ENCODE data around the gene EXOC2.

Gene EXOC2

DNA sequence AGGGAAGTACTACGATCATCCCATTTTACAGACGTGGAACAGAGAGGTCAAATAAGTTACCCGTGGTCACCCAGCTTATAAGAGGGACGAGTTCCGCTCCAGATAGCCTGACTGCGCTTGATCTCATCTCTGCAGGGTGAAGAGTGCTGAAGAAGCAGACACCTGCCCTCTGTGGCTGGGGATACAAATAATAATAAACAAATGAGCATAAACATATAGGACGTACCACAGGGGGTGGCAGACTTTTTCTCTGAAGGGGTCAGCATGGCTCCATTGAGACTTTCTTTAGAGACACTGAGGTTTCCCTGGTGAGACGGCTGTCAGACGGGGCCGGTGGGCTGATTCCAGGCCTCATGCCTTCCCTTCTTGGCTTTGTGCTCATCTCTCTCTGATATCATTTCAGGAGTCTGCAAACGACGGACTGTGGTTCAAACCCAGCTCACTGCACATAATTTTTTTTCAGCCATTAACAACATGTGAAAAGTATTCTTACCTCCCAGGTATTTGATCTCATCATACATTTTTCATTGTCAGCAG lies 254.2 kb downstream of the EXOC2 start:
- no peak for DNase-seq (ENCODE audit: low read depth)
- H3K4me3 ChIP-seq (ENCODE audit: low read depth, low read length), result no peak overlapping the region
- TF ChIP-seq, protein P1, sequence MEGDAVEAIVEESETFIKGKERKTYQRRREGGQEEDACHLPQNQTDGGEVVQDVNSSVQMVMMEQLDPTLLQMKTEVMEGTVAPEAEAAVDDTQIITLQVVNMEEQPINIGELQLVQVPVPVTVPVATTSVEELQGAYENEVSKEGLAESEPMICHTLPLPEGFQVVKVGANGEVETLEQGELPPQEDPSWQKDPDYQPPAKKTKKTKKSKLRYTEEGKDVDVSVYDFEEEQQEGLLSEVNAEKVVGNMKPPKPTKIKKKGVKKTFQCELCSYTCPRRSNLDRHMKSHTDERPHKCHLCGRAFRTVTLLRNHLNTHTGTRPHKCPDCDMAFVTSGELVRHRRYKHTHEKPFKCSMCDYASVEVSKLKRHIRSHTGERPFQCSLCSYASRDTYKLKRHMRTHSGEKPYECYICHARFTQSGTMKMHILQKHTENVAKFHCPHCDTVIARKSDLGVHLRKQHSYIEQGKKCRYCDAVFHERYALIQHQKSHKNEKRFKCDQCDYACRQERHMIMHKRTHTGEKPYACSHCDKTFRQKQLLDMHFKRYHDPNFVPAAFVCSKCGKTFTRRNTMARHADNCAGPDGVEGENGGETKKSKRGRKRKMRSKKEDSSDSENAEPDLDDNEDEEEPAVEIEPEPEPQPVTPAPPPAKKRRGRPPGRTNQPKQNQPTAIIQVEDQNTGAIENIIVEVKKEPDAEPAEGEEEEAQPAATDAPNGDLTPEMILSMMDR (IDR thresholded peaks at IDR 0.05; ENCODE audit: low read depth, low read length), result no peak
- no peak for TF ChIP-seq POLR2A (IDR thresholded peaks at IDR 0.05; ENCODE audit: extremely low read depth, insufficient read length)
- TF ChIP-seq, protein P2, sequence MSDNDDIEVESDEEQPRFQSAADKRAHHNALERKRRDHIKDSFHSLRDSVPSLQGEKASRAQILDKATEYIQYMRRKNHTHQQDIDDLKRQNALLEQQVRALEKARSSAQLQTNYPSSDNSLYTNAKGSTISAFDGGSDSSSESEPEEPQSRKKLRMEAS (IDR thresholded peaks at IDR 0.05; ENCODE audit: low read depth, low read length), result no peak
- TF ChIP-seq MYC (IDR thresholded peaks at IDR 0.05; ENCODE audit: low read depth, low read length), result no peak

DNA sequence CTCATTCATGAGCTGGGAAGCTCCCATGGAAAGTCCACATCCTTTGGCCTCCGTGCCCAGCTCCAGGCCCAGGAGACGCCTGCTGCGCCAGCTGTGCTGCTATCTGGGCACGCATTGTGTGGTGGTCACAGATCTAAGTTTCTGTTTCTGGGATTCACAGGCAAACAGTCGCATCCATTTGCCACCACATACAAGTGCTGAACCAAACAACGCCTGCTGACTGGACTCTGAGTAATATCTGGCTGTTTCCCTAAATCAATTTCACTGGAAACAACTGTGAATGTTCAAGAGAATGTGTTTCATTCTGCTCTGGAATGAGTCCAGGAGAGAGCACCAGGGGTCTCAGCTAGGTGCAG lies 255.9 kb downstream of the EXOC2 start:
- no peak for DNase-seq (ENCODE audit: low read depth)
- H3K4me3 ChIP-seq (ENCODE audit: low read depth, low read length), result no peak overlapping the region
- no peak for TF ChIP-seq MYC (IDR thresholded peaks at IDR 0.05; ENCODE audit: low read depth, low read length)
- TF ChIP-seq, protein P2 (IDR thresholded peaks at IDR 0.05; ENCODE audit: low read depth, low read length), result no peak
- TF ChIP-seq, protein P1 (IDR thresholded peaks at IDR 0.05; ENCODE audit: low read depth, low read length), result no peak
- TF ChIP-seq POLR2A (IDR thresholded peaks at IDR 0.05; ENCODE audit: extremely low read depth, insufficient read length), result no peak

DNA sequence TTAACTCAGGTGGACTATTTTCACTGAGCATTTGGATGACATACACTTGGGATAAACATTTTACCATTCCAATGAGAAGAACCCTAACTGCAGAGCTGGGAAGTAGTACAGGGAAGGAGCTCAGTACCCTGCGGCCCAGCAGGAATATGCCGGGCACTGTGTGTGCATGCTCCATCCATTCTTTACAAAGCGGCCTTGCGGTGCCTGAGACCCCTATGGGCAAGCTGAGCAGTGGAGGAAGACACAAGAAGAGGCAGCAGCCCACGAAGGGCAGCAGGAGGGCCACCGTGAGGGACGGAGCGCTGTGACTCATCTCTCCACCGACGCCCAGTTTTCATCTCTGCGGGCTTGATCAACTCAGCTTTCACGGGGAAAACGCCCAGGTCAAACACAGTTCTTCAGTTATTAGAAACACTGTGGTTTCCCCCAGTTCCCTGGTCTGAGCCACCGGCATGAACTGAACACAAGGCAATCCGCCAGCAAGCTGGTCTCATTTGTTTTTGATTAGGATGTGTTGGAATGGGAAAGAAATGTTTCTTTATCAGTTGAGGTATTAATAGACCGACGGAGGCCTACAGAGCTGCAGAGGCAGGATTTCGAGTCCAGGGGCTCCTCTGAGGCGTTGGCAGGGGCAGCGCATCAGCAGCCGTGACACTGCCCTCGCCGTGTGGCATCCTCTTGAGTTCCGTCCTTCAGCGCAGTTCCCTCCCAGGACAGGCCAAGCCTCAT lies 256.5 kb downstream of the EXOC2 start:
- DNase-seq (ENCODE audit: low read depth), result peak; percentile 34
- H3K4me3 ChIP-seq (ENCODE audit: low read depth, low read length), result no peak overlapping the region
- TF ChIP-seq, protein P2 (IDR thresholded peaks at IDR 0.05; ENCODE audit: low read depth, low read length), result no peak
- no peak for TF ChIP-seq MYC (IDR thresholded peaks at IDR 0.05; ENCODE audit: low read depth, low read length)
- TF ChIP-seq POLR2A (IDR thresholded peaks at IDR 0.05; ENCODE audit: extremely low read depth, insufficient read length), result no peak
- TF ChIP-seq, protein P1 (IDR thresholded peaks at IDR 0.05; ENCODE audit: low read depth, low read length), result no peak

DNA sequence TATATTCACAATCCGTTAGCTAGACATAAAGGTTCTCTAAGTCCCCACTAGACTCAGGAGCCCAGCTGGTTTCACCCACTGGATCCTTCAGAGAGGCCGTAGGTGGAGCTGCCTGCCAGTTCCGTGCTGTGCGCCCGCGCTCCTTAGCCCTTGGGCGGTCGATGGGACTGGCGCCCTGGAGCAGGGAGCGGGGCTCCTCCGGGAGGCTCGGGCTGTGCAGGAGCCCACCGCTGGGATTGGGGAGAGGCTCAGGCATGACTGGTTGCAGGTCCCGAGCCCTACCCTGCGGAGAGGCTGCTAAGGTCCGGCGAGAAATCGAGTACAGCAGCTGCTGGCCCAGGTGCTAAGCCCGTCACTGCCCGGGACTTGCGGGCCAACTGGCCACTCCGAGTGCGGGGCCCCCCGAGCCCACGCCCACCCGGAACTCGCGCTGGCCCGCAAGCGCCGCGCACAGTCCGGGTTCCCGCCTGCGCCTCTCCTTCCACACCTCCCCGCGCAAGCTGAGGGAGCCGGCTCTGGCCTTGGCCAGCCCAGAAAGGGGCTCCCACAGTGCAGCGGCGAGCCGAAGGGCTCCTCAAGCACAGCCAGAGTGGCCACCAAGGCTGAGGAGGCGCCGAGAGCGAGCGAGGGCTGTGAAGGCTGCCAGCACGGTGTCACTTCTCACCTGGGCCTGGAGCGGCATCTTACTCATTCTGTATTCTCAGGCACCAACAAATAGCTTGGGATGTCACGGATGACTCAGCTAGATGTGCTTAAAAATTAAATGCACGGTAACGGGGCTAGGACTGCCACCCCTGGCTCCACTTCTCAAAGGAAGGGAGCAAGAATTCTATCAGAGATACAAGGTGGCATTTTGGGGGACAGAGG lies 257.3 kb downstream of the EXOC2 start:
- no peak for DNase-seq (ENCODE audit: low read depth)
- TF ChIP-seq, protein P2 (IDR thresholded peaks at IDR 0.05; ENCODE audit: low read depth, low read length), result no peak
- no peak for TF ChIP-seq MYC (IDR thresholded peaks at IDR 0.05; ENCODE audit: low read depth, low read length)
- TF ChIP-seq, protein P1 (IDR thresholded peaks at IDR 0.05; ENCODE audit: low read depth, low read length), result no peak
- TF ChIP-seq POLR2A (IDR thresholded peaks at IDR 0.05; ENCODE audit: extremely low read depth, insufficient read length), result no peak
- no peak overlapping the region for H3K4me3 ChIP-seq (ENCODE audit: low read depth, low read length)
